Cardiac fibroblast (primary cell): ENCODE data around the gene TSPAN33.

Experiments
- DNase-seq, 2 donors: peaks; one replicate each; pipeline versions ENCODE4 v3.0.0 to v3.0.0-alpha.2; 2010; ENCODE audit warnings: low read depth in 2 of 2
- H3K4me3 ChIP-seq, 2 donors: replicated peaks in 1 of 2; 1 replicate in 1 of 2; 2 replicates in 1 of 2; pipeline ENCODE4 v1.5.1; 2011; ENCODE audit warnings: low read depth in 2 of 2, low read length in 2 of 2, mild to moderate bottlenecking in 2 of 2, moderate library complexity in 1 of 2
- CTCF ChIP-seq: IDR thresholded peaks from one replicate; pipeline ENCODE4 v1.5.1; 2011; ENCODE audit warnings: low read depth, mild to moderate bottlenecking, low read length, inconsistent platforms

Gene TSPAN33

GRCh38 chr7:129122078-129122750, 22.3 kb upstream of the TSPAN33 start:
- no peak for TF ChIP-seq CTCF
- DNase-seq = no peak
- no peak overlapping the region for H3K4me3 ChIP-seq

GRCh38 chr7:129122751-129123509, 21.6 kb upstream of the TSPAN33 start:
- DNase-seq = peak; percentile 16 to 26
- no peak overlapping the region for H3K4me3 ChIP-seq
- no peak for TF ChIP-seq CTCF

DNA sequence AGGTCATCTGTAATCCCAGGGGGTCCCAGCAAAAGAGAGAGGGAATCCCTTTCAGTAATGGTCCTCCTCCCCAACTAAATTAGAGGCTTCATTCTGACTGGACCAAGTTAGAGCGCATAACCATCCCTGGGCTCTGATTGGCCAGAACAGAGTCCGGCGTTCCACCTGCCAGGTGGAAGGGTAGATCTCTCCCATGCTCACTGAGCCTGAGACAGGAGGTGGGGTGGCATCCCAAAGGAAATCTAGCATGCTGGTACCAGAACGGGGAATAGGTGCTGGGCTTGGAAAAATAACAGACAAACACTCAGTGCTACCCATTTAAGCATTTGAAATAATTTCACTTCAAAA, 21.0 kb upstream of the TSPAN33 start:
- no peak for TF ChIP-seq CTCF
- no peak for DNase-seq
- H3K4me3 ChIP-seq = no peak overlapping the region

GRCh38 chr7:129126314-129126713, 18.2 kb upstream of the TSPAN33 start:
- no peak for DNase-seq
- no peak overlapping the region for H3K4me3 ChIP-seq
- TF ChIP-seq CTCF = no peak

GRCh38 chr7:129127154-129127553, 17.4 kb upstream of the TSPAN33 start:
- no peak overlapping the region for H3K4me3 ChIP-seq
- no peak for DNase-seq
- TF ChIP-seq CTCF = no peak

DNA sequence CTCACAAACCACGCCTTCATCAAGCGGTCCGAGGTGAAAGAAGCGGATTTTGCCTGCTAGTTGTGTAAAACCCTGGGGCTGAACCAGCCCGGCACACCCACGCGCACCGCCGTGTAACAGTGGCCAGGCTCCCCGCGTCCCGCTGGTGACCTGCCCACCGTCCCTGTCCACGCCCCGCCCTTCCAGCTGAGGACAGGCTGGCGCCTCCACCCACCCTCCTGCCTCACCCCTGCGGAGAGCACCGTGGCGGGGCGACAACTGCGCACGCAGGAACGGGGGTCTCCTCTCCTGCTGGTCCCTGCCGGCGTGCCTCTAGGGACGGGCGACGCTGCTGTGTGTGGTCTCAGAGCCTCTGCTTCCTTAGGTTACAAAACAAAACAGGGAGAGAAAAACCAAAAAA, 16.9 kb upstream of the TSPAN33 start:
- TF ChIP-seq CTCF = no peak
- no peak for DNase-seq

More for the DNA sequence above, 16.9 kb upstream of the TSPAN33 start:
- H3K4me3 ChIP-seq = no peak overlapping the region
